NAMALWA (cell line): ENCODE results near the gene CENPS.
"Not testable (repeated sequence)": the region's sequence is repeated elsewhere in the genome, so short reads cannot be mapped to it uniquely, and the experiment has no call there.

Experiments
- DNase-seq: peaks from one replicate; pipeline ENCODE4 v3.0.0-alpha.2; 2015; ENCODE audit warnings: low spot score

The CENPS gene

GRCh38 chr1:10430216-10431069, at the start of gene CENPS:
Gene CENPS (plus strand): TSS chr1:10430433. CDS start chr1:10430518, 85 bp downstream.
- peak; percentile 95 for DNase-seq

DNA sequence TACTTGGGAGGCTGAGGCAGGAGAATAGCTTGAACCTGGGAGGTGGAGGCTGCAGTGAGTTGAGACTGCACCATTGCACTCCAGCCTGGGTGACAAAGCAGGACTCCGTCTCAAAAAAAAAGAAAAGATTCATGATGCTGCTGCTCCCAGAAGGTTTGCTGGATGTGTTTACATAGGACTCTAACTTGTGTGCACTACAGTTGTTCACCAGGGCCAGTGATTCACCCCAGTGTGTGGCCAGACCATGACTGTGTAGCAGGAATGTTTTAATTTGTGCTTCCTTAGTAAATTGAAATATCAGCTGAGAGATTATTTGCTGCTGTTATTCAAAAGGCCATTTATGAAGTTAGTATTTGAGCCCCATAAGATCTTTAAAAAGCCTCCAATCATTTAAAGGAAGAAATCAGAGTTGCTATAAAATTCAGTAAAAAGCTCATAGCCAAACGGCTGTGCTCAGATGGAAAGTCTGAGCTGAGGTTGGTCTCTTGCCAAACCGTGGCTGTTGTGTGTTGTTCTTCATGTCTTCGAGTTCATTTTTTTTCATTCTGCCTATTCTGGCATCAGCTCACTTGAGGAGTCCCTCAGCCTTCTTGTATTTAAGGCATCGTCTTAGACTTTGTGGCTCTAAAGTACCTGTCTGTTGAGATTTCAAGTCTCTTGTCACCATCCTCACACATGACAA, 49.5 kb upstream of the CENPS start:
- no peak for DNase-seq

DNA sequence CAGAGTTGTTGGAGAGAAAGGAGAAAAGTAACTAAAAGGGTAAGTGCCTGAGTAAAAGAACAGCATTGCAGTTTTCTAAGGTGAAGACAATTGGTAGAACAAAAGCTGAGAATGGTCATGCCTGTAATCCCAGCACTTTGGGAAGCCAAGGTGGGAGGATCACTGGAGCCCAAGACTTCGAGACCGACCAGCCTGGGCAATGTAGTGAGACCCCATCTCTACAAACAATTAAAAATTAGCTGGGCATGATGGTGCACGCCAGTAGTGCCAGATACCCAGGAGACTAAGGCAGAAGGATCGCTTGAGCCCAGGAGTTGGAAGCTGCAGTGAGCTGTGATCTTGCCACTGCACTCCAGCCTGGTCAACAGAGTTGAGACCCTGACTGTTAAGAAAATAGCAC, 46.6 kb upstream of the CENPS start:
- no peak for DNase-seq

GRCh38 chr1:10384219-10384618, 46.0 kb upstream of the CENPS start:
- DNase-seq = no peak

- no peak for DNase-seq
These were observed 43.2 kb upstream of the CENPS start for GRCh38 chr1:10386761-10387676.

GRCh38 chr1:10387677-10388386, 42.4 kb upstream of the CENPS start:
- peak; percentile 69 for DNase-seq

DNA sequence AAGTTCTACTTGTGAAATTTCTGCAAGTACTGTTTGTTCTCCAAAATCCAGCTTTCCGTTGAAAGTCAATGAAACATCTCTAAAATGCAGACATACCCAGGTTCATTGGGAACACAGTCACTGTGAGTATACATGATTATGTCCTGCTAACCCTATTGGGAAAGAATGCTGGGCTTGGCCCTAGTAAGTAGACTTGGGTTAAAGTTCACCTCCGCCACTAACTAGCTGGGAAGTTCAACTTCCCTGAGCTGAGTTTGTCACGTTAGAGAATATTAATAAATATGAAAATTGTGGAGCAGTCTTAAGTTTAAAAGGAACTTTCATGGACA, 41.9 kb upstream of the CENPS start:
- no peak for DNase-seq

GRCh38 chr1:10389271-10389973, 40.8 kb upstream of the CENPS start:
- no peak for DNase-seq

DNA sequence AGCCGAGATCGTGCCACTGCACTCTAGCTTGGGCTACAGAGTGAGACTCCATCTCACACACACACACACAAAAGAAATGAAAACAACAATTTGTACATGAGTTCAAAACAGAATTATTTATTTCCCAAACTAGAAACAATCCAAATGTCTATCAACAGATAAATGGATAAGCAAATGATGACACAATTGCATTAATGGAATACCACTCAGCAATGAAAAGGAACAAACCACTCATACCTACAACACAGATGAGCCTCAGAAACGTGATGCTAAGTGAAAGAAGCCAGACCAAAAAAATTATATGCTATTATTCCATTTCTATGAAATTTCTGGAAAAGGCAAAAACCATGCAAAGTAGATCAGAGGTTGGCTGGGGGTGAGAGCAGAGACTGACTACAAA, 33.4 kb upstream of the CENPS start:
- no peak for DNase-seq

- no peak for DNase-seq
These were observed 31.9 kb upstream of the CENPS start for GRCh38 chr1:10398278-10398733.

DNA sequence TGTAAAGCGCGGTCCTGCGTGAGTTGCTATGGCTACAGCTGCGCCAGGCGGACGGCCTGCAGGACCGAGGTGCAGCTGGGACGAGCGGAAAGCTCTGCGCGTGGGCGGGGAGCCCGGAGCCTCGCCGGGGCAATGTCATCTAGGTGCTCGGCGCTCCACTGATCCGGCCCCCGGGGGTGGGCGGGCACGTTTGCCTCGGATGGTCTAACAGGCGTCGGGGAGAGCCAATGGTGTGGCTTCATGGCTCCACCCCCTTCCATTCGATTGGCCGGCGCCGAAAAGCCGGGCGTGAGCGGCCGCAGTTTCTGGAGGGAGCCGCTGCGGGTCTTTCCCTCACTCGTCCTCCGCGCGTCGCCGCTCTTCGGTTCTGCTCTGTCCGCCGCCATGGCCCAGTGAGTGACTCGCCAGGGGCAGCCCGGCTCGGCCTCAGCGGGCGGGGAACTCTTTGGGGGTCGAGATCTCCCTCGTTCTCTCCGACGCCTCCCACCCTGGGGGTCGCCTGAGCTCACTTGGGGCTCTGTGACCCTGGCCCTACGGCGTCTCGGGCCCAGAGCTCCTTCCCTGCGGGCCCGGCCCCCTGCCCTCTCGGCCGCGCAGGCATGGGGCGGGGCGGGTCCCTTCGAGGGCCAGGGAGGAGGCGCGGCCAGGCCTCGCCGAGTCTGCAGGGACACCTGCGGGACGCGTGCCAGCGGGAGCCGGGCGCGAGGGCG, 31.3 kb upstream of the CENPS start, which contains the start of gene PGD:
TSS of gene PGD (plus strand) at position 331 of the 710 bp plus-strand sequence. CDS start at position 385, 54 bp downstream.
- peak; percentile 100 for DNase-seq

DNA sequence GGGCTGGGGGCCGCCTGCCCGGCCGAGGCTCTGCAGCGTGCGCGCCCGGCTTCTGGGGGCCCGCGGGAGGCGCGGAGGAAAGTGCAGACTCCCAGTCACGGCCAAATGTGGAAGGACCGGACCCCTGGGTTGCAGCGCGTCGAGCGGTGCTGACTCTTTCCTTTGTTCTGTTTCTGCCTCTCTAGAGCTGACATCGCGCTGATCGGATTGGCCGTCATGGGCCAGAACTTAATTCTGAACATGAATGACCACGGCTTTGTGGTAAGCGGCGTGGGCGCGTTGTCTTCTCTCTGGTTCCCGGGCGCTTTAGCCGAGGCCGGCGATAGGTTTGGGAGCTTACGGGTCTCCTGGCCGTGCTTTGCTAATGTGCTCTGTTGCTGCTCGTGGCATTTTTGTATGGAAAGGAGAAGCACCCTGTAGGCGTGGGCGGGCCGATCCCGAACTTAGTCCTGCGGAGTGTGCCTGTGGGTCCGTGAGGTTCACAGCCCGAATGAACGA, 30.7 kb upstream of the CENPS start:
- DNase-seq = no peak

- no peak for DNase-seq
These were observed 30.2 kb upstream of the CENPS start for GRCh38 chr1:10400013-10400412.

DNA sequence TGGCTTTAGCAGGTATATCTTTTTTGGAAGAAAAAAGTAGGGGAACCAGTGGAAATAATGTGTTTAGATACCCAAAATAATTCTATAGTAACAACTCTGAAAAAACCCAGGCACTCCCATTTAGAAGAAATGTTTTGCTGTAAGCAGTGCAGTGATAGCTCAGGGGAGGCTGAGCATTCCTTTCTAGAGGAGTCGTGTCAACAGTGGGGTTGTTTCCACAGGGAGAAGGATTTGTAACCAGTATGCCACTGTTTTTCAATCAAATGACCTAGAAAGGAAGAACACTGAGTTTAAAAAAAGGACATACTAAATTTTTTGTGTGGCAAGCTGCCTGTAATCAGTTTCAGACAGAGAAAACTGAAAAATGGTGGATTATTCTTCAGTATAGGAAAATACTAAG, 29.0 kb upstream of the CENPS start:
- DNase-seq = no peak

GRCh38 chr1:10402729-10403274, 27.4 kb upstream of the CENPS start:
- no peak for DNase-seq

- DNase-seq = no peak
These were observed 23.0 kb upstream of the CENPS start for GRCh38 chr1:10407201-10407600.

DNA sequence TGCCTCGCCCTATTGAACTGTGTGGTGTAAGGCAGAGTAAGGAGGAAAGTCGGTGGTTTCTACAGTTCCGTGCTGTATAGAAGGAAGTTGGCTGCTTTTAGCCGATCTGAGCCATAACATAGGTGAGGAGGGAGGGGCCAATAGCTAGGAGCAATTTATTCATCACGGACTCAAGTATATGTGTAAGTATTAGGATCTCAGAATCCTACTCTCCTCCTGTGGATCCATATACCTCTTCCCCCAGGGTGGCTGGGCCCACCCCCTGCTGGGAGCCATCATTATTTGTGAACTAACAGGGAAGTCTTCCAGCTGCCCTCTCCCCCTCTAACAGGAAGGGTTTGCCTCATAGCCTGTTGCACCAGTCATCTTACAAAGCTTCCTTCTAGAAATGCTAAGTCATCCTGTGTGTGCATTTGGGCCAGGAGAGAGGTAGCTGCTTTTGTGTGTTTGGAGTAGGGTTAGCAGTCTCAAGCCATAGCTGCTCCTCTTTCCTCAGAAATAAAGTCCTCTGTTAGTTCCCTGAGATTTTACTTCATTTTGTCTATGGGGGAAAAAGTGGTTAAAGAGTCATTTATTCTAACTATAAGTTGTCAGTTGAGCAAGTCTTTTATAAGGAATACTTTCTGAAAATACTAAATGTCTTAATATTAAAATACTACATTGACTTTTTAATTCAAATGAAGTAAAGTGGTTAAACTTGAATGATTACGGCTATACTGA, 14.9 kb upstream of the CENPS start:
- no peak for DNase-seq

DNA sequence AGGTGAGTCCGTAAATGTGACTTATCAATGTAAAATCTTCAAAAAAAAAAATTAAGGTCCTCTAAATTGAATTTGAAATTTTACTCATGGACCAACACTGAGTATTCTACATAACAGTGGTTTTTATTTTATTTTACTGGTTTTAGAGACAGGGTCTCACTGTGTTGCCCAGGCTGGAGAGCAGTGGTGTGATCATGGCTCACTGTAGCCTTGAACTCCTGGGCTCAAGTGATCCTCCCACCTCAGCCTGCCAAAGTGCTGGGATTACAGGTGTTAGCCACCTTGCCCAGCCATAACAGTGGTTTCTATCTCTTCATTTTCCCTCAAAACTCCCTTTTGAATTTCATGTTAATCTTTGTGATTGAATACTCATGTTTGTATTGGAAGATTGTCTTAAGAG, 14.3 kb upstream of the CENPS start:
- not testable (repeated sequence) for DNase-seq

DNA sequence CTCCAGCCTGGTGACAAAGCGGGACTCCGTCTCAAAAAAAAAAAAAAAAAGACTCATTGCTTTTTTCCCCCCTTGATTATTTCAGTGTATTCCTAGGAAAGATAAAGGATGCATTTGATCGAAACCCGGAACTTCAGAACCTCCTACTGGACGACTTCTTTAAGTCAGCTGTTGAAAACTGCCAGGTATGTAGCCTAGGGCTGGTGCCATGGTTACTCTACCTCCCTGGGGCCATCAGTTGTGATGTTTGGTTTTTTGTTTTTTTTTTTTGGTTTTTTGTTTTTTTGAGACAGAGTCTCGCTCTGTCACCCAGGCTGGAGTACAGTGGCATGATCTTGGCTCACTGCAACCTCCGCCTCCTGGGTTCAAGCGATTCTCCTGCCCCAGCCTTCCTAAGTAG, 11.5 kb upstream of the CENPS start:
- not testable (repeated sequence) for DNase-seq
